CD1c-positive myeloid dendritic cell (primary cell): ENCODE measurements around the gene DNAH9.

Experiments
- DNase-seq: peaks from one replicate; pipeline ENCODE4 v3.0.0-alpha.2; 2016; ENCODE audit errors: extremely low spot score

Gene DNAH9

DNA sequence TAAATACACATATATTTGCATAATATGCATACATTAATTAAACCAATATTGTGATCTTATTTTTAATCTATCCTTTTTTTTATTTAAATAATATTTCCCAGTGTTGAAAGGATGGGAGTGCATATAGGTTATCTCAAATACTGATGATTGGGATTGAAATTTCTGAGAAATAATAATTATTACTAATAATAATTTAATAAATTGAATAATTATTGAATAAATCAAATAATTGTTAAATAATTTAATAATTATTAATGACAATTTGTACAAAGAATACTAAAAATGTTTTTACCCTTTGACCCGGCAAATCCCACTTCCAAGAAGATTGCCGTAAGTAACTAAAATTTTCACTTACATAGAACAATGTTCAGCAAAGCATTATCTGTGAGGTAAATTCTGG is 250.1 kb downstream of the DNAH9 start:
- DNase-seq = no peak

DNA sequence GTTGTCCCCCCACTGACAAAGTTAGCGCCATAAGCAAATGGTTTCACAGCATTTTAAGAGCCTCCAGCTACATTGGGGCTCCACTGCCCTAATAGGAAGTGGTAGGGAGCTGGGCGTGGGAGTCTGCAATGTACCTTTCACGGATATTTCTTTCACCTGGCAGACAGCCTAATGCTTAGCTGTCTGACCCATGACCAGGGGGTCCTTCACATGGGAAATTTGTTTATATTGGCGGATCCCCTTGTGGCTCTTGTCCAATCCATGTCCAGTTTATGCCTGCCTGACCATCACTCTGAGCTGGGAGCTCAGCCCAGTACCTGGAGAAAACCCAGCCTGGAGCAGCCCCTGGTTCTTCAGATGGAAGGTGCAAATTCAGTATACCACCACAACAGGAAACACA is 254.0 kb downstream of the DNAH9 start:
- DNase-seq = no peak

DNA sequence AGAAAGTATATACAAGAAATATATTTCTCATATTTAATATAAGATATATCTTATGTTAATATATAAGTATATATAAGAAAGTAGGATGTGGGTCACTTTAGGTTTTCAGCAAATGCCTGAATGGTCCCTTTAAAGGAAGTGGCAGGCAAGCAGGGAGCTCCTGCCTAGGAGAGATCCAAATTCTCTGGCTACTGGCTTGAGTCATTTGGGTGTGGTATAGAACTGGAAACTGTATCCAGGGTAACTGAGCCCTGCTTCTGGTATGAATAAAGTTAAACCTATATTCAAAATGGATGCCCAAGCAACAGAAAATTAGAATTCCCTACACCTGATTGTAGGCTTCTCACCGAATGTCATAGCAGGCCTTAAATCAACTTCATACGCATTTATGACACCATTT is 254.6 kb downstream of the DNAH9 start:
- DNase-seq = no peak

DNA sequence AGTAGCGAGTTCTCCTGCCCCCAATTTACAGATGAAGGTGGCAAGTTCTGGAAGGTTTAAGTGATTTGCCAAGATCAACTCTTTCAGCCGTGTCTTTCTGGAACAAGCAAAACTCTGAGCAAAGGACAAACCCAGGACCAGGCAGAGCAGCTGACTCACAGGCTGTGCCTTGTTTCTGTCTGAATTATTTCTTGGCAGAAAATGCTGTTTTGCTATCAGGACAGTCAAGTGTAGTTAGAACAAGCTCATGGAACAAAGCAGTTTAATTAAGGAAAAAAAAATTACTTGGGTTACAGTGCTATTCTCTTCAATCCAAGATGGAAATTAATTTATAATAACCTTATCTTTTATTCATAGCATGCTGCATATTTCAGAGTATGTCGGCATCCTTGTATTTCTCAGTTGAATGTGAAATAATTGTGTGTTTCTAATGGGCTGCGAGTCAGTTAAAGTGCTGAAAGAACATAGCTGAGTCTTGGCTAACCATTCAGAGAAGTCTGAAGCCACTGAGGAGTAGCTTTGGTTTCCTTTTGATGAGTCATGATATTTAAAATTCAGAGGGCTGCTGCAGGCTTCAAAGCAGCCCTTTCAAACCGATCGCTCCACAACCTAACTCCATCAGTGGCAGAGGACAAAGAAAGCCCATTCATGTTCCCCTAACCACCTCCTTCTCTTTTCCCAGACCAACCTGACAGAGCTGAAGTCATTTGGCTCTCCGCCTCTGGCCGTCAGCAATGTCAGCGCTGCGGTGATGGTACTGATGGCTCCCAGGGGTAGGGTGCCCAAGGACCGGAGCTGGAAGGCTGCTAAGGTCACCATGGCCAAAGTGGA is 255.3 kb downstream of the DNAH9 start:
- no peak for DNase-seq

DNA sequence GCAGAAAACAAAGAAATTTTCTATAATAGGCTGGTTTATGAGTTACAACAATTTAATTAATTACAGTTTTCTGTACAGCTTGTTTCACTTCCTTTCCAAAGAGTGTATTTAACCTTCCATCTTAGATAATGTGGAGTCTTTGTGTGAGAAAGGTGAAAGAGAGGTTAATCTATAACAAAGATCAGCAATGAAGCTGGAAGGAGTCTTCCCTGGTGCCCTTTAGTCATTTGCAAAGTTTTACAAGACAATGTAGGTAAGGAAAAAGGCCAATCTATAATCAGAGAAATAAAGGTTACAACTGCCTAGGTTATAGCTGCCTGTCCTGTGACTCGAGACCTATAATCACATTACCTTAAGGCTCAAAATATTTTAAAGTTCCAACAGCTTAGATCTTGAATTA is 257.0 kb downstream of the DNAH9 start:
- no peak for DNase-seq

DNA sequence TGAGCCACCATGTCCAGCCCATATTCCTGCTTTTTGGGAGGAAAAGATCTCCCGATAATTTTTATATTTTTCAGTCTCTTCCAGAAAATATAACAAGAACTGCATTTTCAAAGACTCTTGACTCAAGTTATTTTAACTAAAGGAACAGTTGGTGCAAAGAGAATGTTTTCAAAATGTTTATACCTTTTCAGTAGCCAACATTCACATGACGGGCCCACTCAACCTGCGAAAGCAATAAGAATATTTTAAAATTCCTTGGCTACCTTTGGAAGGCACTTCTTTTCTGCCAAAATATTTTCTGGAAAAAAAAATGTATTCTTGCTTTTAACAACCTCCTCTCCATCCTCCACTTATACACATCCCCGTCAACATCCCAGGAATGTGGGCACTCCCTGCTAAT is 258.7 kb downstream of the DNAH9 start:
- no peak for DNase-seq

DNA sequence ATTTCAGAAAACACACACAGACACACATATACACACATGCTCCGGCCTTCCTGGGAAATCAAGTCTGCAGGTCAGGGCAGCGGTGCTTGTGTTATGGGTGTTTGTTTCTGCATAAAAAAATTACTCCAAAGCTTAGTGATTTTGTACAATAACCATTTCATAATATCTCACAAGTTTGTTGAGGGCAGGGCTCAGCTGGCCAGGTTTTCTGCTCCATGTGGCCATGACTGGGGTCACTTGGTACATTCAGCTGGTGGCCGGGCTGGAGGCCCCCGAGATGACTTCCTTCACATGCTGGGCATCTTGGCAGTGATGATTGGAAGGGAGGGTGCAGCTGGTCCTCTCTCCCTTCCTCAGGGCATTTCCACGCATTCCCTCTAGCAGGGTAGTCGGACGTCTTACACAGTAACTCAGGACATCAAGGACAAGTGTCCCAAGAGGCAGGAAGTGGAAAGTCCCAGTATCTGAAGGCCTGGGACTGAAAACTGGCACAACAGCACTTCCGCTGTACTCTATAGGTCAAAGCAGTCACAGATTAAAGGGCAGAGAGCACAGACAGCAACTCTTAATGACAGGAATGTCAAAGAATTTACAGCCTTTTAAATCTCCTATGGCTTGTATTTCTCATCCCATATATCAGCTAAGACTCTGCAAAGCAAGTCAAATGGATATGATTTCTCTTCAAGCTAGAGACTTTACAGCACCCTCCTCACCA is 271.6 kb downstream of the DNAH9 start:
- no peak for DNase-seq

DNA sequence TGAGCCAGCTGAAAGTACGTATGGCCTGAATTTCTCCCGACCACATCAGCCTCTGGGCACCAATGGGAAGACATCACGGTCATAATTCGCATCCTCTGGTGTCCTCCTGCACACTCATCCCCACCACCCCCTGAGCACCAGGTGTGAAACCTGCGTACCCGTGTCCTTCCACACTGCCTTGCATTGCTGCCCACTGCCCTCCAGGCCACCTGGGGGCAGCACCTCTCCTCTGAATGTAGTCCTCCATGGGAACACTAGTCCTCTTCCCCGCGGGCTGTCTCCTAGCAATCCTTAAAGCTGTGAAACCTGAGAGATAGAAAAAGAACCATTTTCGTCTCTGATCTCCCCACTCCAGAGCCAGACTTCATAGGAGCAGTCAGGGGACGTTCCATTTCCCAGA is 273.5 kb downstream of the DNAH9 start:
- DNase-seq = no peak

DNA sequence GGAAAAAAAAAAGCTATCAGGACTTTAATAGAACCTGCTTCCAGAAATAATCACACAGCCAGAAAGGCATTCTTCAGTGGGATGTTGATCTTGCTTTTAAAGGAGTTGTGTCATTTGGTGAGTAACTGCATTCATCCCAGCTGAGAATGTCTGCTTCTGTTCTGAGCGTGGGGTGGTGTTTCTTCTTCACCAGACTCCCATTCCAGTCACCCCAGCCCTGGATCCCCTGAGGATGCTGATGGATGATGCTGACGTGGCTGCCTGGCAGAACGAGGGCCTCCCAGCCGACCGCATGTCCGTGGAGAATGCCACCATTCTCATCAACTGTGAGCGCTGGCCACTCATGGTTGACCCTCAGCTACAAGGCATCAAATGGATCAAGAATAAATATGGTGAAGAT is 276.5 kb downstream of the DNAH9 start:
- DNase-seq = no peak

DNA sequence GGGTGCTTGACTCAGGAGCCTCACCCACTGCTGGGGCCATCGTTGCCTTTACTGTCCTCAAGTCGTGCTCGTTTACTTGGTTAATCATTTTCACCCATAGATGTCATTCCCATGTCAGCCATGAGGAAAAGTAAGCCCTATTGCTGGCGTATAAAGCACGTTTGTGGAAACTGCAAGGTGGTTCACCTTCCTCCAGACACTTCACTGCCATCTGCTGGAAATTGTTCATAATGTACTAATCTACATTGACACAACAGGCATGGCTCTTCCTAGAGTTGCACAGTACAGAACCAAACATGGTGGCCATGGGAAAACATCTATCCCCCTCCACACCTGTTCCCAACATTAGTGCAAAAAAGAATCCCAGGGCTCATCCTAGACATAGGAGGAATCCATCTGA is 282.4 kb downstream of the DNAH9 start:
- no peak for DNase-seq

DNA sequence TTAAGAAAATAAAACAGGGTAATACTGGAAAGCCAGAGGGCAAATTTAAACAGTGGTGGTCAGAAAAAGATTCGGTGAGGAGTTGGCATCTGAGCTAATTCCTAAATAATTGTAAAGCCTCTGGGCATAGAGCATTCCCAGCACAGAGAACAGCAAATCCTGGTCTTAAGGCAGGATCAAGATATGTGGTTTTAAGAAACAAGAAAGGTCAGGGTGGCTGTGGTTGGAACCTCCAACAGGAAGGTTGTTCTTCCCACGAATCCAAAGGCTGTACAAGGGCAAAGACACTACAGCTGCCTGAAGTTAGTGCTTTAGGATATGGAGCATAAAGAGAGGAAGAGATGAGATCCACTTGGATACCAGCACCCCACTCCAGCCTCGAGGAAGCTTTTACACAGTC is 284.4 kb downstream of the DNAH9 start:
- DNase-seq = no peak

DNA sequence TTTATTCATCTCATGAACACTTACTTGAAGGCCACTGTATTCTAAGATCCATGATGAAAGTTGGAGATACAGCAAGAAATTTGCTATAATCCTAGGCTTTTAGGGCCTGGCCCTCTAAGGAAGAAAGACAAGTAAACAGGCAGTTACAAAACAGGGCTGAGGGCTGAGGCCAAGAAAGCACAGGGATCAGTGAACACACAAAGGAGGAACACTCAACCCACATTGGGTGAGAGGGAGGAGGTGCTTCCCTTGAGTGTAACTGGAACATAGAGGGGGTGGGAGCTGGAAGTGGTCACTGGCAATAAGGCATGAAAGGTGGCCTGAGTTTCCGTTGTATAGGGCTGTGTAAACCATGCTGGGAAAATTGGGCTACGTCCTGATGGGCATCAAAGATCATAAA is 286.8 kb downstream of the DNAH9 start:
- no peak for DNase-seq

DNA sequence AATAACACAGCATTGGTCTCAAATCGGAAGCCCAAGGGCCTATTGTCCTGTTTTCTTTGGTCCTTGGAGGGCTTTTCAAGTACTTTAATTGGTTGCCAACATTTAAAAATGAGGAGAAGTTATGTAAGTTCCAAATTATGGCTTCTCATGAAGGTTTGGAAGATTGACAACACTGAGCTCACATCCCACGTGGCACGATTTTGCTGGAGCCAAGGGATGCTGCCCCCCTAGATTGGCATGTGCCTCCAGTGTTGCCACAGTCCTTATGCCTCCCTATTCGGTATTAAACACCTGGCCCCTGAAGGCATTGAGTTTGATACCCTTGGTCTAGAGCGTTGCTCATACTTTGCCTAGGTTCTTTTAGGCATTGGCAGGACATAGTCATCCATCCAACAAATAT is 291.0 kb downstream of the DNAH9 start:
- no peak for DNase-seq

DNA sequence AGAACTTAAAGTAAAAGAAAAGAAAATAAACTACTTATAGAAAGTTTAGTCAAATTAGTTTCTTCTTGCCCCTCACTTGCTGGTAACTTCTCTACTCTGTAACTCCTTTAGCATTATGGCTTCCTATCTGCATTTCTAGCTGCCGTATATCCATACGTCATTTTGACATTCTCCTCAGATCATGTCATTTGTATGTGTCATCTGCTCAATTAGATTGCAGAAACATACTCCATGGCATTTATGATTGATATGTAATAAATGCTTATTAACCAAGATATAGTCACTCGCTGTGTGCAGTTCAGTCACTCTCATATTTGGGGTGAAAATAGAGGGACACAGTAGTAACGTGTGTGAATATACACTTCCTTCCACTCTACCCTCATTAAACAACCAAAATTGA is 295.6 kb downstream of the DNAH9 start:
- DNase-seq = no peak

DNA sequence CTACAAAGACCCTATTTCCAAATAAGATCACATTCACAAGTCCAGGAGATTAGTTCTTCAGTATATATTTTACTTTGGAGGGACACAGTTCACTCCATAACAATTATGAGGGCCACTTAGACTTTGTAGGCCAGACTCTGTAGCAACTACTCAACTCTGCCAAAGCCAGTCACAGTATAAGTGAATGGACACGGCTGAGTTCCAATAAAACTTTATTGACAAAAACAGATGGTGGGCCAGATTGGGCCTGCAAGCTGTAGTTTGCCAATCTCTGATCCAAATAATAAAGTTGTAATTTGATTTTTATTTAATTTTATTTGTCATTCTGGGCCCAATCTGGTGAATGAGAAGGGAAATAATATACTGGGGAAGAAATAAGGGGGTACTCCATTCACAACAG is 297.9 kb downstream of the DNAH9 start:
- DNase-seq = no peak

DNA sequence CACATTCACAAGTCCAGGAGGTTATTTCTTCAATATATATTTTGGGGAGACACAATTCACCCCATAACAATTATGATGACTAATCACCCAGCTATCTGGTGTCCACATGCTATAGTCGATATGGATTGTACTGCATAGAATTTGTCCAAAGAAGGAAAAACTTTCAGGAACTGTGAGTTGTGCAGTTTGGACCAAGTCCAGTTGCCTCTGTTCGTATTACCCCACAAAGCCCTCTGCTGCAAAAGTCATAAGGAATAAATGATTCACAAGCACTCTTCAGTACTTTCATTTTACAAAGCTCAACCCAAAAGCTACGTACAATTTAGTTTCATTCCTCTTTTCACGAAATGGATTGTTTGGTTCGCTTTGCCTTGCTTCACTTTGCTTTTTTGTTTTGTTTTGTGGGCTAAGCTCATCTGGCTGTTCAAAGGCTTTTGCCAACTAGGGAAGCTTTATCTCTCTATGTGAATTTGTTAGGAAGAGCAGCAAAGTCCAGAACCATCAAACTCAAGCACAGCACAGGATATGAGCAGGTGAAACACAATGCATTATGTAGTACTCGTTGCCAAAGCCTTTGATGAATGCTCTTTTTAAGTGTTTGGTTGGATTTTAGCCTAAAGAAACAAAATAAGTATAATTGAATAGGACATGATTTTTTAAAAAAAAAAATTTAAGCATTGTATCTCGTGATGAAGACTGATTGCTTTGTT is 300.4 kb downstream of the DNAH9 start:
- no peak for DNase-seq

DNA sequence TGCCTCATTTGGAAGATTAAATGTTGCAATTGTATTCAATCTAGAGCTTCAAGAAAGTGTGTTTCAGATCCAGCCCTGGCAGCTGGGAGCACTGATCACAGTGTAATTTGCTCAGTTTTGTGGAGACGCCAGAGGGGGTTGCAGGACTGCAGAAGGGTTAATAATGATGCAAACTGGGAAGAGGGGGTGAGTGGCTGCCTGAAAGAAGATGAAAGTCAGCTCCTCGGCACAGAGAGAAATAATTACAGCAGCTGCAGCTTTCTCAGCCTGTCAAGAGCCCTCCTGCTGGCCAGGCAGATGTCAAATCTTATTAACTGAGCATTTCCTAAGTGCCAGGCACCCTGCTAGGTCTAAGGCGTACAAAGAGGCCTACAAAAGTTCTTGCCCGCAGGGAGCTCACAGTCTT is 301.3 kb downstream of the DNAH9 start:
- no peak for DNase-seq

DNA sequence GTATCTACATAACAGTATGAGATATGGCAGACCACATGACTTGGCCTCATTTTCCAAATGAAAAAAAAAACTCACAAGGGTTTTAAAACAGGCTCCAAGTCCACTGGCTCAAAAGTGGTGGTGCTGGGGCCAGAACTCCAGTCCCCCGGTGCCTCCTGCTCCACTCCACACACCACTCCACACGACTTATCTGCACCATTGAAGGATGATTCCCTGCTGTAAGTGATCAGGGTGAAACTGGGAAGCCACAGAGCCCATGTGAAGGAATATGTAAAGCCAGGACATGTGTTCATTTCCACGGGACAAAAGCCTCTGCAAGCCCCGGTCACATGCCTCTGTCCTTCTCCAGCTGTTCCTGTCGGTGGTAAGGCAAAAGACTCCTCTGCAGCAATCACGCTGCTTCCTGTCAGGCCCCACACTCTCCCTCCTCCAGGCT is 301.8 kb downstream of the DNAH9 start:
- DNase-seq = no peak

DNA sequence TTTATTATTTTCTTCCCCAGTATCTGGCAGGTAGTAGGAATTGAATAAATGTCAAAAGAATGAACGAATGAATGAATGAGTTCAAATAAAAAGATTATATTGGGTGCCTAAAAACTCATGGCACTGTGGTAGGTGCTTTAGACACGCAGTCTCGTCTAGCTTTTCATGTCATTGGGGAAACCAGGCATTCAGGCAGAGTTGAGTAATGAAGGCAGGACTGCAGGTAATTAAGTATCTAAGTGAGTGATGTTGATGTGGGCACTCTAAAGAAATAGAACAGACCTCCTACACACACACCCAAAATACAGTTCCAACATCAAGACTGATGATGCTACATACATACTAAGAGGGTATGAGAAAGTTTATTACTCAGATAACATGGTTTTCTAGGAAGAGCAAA is 302.4 kb downstream of the DNAH9 start:
- DNase-seq = no peak

DNA sequence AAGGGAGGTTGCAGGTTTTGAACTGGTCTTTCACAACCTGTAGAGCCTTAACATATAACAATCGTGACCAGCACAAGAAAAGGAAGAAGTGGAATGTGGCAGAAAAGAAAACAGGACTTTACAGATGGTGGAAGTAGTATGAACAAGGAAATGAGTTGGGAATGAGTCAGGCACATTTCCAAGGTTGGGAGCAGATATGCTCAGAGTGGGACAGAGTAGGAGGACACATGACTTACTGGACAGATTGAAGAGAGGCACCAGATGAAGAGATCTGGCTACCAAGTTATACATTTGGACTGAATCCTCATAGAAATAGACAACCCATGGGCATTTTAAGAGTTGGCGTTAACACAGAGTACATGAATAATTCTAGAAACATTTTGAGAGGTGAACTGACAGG is 303.7 kb downstream of the DNAH9 start:
- no peak for DNase-seq

DNA sequence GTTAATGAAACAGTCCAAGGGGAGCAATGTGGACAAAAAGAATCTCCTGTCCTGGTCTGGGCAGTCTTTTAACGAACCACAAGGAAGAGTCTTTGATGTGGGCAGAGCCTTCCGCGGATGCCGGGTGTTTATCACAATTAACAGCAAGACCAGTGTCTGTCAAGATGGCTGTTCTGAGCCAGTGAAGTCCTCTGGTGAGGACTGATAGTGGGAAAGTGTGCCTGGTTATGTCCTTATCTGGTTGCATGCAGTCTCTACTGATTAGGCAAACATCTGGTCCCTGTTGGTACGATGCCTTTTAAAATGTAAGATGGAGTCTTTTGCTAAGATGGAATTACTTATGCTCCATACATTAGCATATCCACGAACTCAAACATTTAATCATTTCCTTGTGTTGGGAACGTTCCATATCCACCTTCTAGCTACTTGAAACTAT is 310.5 kb downstream of the DNAH9 start:
- DNase-seq = no peak

DNA sequence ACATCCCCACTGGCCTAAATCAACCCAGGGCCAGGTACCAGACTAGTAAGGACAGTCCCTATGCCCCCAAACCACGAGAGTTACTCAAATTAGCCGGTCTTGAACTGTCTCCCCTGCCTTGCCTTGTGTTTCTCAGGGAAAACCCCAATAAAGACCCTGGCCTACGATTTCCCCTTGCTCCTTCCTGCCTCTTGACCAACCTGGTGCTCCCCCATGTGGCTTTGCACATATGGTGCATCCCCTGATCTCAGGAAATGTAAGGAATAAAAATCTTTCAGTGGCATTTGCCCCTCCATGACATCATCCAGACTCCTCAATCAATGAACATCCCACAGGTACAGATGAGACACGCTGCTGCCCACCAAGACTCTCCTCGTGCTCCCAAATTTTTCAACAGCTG is 311.1 kb downstream of the DNAH9 start:
- DNase-seq = no peak

DNA sequence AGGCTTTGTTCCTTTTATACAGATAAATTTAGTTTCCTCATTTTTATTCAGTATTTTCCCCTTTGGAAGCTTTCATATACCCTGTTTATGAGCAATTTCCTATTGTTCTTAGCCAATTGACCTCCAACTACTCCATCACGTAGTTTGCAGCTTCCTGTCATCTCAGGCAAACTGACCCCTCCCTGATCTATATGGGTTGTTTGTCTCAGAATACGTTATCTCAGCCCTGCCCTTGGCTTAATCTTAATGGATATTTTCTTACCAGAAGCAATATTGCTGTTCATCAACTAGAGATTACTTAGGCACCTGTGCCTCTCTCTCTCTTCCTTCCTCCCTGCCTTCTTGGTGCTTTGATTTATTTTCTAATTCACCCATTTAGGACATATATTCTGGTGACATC is 317.8 kb downstream of the DNAH9 start:
- no peak for DNase-seq
